Urothelium cell line (cell line): ENCODE results near the gene TFDP1.

ENCODE experiments used
- DNase-seq: peaks from one replicate; pipeline ENCODE4 v3.0.0; 2011; ENCODE audit warnings: low spot score, mixed read lengths
- FAIRE-seq: peaks from 2 replicates; lab custom pipeline; 2011; peaks lifted over from hg19 to GRCh38; lab: Jason Lieb, UNC

The TFDP1 gene

DNA sequence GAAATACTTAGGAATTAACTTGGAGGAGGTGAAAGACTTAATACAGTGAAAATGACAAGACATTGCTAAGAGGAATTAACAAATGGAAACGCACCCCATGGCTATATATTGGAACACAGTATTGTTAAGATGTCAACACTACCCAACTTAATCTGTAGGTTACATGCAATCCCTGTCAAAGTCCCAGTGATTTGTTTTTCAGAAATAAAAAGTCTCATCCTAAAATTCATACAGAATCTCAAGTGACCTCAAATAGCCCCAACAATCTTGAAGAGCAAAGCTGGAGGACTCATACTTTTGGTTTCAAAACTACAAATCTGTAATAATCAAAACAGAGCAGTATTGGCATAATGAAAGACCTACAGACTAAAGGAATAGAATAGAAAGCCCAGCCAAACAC is 60.2 kb downstream of the TFDP1 start:
- DNase-seq (no peak), FAIRE-seq (no peak)

DNA sequence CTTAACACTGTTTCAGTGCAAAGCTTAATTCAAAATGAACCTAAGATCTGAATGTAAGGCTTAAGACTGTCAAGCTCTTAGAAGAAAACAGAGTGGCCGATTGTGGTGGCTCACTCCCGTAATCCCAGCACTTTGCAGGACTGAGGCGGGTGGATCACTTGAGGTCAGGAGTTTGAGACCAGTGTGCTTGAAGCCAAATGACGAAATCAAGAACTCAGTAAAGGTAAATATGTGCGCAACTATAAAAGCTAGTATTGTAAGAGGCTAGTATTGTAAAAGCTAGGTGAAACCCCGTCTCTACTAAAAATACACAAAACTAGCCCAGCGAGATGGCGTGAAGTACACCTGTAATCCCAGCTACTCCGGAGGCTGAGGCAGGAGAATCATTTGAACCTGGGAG is 60.8 kb downstream of the TFDP1 start:
- FAIRE-seq (no peak), DNase-seq (no peak)

DNA sequence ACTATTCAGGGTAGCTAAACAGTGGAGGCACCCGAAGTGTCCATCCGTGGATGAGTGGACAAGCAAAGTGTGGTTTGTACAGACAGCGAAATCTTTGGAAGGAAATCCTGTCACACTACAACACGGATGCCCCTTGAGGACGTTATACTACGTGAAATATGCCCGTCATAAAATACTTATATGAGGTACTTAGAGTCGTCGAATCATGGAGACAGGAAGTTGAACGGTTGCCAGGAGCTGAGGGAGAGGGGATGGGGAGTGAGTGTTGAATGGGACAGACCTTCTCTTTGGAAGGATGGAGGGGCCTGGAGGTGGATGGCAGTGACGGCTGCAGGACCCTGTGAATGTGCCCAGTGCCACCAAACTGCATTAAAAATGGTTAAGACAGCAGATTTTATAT is 61.8 kb downstream of the TFDP1 start:
- FAIRE-seq (peak; percentile 27), DNase-seq (no peak)

DNA sequence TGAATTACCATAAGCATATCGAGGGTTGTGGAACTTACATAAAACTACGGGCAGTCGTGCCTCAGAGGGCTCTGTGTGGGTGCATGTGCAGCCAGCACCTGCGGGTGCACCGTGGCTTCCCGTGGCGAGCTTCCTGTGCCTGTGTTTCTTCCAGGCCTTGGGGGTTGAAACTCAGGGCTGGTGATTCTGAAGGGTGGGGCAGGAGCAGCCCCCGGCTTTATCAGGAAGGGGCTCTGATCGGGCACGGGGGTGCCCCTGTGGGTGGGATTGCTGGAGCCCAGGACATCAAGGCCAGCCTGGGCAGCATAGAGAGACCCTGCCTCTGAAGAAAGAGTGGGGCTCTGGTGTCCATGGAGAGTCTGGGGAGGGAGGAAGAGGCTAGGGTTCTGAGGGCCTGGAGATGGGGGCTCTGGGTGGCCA is 62.4 kb downstream of the TFDP1 start:
- no peak for FAIRE-seq
- DNase-seq: no peak

DNA sequence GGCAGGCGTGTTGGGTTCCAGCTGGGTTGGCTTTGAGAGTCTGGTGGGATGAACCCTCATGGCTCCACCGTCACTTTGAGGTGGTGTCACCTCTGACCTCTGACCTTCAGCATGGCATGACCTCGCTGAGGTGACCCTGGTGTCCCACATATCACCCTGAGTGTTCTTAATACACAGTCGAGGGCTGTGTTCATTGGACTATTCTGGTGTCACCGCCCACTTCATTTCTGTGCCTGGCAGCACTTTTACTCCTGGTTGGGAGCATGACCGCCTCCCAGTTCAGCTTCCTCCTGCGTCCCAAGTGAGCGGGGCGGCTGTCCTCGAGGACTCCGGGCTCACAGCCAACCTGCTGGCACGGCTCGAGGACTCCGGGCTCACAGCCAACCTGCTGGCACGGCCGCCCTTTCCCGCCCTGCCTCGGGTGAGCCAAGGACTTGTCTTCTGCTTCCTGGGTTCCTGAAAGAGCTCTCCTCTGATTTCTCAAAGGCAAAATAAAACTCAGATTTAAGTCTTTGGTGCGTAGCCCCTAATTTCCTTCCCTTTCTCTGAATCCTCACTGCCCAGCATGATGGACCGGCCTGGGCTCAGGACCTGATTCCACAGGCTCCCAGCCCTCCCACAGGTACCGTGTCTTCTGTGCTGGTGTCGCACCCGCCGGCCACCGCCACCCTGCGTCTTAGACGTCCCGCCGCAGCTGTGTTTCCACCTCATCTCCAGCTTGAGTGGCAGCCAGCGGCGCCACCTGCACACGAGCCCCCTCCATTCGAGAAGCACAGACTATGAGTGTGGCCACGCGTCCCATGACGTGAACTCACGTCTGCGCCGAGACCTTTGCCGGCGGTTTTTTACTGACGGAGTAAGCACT is 63.0 kb downstream of the TFDP1 start:
- peak; percentile 83 for DNase-seq
- peak; percentile 94 for FAIRE-seq

DNA sequence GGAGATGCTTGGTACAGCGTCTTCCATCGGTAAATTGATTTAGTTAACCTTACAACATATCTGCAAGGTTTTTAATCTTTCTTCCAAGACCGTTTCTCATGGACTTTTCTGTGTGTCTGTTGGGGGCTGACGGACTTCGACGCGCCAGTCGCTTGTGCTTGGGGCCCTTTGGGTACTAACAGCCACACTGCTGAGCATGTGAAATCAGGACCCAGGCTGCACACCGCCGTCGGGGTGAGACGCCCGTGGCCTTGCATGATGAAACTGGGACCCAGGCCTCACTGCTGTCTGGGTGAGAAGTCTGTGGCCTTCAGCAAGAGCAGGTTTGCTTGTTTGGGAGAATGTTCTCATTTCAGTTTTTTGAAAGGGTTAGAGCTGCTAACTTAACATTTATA is 63.7 kb downstream of the TFDP1 start:
- no peak for DNase-seq
- FAIRE-seq: no peak

DNA sequence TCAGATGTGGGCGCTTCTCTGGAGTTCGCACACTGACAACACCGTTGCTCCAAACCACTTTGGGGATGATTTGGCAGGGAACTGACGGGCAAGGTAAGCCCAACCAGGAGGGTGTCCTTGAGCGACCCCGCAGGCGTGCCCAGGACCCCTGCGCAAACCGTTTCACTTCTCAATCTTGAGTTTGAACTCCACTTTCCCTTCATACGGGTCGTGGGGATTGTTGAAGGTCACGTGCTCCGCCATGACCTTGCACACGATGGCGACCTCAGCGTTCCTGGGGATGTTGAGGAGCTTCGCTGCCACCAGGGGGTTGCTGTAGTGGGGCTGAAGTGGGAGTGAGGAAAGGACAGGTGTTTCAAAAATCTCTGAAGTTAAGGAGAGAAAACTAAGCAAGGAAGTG is 64.7 kb downstream of the TFDP1 start:
- FAIRE-seq (peak; percentile 30), DNase-seq (no peak)

DNA sequence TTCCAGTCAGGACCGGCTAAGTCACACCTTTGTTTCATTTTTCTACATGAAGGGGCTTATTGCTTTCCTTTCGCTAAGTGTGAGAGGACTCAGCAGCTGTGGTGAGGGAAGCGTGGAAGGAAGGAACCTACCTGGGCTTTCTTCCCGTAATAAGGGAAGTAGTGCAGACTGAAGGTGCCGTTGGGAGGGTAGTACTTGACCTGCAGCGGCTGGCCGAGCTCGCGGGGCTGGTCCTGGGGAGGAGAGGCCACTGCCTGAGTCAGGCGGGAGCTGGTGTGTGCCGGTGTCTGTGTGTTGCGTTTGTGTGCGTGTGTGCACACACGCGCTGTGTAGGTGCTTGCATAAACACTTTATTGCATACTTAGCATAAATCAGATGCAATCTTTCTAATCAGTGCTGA is 65.7 kb downstream of the TFDP1 start:
- DNase-seq: no peak
- FAIRE-seq: peak; percentile 30

DNA sequence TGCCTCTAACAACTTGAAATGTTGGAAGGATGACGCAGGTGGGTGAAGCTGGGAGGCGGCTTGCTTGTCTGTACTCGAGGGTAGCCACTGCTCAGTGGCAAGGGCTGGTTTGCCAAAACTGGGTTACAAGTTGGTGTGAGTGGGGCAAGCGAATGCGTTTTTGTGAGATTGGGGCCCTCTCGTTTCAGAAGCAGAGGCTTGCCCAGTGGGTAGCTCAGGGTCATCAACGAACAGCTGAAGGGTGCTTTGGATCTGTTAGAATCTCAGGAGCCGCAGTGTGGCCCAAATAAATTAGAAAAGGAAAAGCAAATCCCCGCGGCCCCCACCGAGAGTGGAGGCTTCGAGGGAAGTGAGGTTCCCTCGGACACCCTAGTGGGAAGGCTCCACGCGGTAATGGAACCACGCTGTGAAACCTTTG is 66.2 kb downstream of the TFDP1 start:
- DNase-seq (no peak), FAIRE-seq (no peak)

DNA sequence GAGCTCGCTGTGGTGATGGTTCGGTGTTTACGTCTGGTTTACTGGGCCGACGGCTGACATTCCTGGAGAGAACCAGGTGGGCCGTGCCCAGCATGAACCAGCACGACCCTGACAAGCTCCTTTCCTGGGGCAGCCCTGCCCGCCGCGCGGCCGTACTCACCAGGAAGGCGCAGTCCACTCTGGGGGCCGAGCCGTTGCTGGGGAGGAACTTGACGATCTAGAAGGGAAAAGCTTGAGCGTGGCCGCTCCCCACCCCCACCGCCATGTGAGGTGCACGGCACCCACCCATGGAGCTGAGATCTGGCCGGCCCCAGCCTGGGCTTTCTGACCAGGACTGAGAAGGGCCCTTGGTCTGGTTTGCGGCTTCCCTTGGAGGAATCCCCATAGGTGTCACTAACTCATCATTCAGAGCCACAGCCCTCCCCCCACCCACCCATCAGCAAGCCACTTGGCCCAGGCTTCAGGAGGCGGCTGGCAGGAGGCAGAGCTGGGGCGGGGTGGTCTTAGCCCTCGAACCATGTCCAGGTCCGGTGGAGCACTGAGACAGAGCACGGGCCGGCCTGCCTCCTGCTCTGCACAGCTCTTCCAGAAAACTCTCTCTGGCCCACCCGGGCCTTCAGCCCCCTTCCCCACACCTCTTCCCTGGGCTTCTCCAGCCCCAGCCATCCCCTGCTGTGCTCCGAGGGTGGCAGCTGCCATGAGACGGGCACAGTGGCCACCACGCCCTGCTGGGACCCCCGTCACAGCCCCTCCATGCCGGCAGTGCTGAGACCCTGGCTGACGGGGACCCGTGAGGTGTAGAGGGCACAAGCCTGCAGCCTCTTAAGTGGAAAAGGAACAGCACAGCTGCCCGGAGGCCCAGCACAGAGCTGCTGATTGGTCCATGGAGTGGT is 67.2 kb downstream of the TFDP1 start:
- no peak for FAIRE-seq
- DNase-seq: no peak

DNA sequence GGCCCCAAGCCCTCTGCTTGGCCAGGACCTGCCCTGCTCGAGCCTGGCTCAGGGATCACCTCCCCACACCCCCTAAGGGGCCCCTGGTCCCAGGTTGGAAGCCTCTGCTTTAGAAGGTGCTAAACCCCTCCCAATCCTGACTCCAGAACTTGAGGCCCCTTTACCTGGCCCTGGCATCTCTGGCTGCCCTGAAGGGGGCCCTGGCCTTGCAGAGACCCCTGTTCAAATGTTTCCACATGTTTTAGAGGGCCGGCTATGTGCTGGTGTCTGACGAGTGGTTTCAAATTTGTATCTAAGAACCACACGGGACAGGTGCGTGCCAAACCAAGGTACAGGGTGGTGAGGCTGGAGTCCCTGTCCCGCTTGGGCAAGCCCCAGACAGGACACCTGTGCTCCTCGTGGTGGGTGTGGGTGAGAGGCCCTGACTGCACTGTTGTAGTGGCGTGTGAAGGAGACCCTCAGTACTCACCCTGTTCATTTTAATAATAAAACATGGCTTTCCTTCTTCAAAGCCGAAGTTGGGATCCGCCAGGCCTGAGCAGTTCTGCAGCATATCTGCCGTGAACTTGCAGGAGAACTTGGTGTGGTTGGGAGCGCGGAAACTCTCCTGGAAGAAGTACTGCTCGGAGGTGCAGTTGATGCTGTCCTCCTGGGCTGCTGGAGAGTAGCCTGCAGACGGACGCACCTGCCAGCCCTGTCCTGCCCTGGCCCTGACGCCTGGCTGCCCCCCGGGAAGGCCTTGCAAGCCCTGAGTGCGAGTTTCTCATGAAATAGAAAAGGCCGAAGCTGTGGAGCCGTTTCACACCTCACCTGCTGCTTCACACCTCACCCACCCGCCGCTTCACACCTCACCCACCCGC is 68.1 kb downstream of the TFDP1 start:
- FAIRE-seq: no peak
- no peak for DNase-seq

DNA sequence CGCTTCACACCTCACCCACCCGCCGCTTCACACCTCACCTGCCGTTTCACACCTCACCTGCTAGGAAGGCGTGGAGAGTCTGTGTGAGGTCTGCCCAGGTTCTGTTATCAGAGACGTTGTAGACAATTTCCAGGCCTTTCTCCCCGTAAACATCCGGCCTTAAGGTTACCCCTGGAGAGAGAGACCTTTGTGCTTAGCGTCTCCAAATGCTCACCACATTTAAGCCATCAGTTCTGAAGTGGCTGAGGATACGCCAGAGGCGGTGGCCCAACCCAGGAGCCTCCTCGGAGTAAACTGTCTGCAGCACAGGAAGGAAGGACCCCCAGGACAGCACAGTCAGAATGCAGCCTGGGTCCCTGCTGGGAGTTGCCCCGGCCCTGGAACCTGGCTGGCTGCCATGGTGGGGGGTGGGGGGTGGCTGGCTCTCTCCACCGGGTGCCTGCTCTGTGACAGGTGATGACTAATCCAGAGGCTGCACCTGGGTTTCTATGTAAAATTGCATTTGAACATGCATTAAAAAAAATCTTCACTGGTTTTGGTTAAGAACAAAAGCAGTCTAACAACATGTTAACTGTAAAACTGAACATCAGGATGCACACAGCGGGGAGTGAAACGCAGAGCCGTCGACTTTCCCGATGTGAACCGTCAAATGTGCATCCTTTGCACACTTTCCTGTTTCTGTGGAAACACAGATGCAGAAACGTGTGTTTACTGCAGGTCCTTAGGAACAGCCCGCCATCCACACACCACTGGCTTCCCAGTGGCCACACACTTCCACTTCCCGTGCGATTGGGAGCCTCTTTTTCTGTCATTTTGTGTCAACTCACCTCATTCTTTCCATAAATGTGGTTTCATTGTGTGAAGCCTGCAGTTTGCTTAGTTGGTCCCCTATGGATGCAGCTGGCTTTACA is 69.0 kb downstream of the TFDP1 start:
- FAIRE-seq (peak; percentile 9), DNase-seq (peak; percentile 63)

DNA sequence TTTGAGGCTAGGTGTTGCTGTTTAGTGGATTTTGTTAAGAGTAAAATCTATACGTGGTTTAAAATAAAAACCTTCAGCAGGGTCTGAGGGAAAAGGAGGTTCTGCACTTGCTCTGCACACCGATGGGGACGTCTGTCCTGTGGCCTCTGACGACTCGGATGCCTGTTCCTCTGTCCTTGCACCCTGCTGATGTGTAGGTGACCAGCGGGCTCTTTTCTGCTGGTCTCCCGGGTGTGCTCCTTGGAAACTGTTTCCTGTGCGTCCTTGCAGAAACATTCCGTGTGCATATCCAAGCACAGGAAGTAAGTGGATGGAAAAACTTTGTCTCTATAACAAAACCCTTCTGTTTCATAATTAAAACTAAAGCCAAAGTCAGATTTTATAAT is 69.6 kb downstream of the TFDP1 start:
- DNase-seq (no peak), FAIRE-seq (no peak)

DNA sequence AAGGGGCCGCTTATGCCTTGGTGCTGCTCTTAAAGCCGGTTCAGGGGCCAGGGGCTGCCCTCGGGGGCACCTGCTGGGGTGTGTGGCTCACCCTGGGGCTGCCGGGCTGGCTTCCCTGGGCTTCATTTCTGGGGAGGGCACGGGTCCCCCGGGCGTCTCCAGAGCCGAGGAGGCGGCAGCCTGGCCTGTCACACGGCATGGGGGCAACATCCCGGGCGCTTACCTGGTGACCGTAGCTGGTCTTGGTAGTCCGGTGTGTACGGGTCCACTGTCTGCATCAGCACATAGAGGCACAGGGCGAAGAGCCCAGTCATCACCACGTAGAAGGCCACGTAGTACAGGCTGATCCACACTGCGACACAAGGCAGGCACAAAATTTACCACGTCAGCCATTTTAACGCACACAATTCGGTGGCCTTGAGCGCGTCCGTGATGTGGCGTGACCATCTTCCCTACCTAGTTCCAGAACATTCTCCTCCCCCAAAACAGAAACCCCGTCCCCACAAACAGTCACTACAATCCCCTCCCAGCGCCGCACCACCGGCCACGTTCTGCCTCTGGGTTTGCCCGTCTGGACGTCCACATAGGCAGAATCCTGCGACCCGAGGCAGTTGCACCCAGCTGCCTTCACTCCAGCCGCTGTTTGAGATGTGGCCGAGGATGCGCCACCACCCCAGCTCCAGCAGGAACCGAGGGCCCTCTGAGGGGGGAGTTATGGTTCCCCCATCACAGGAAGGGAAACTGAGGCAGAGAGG is 70.2 kb downstream of the TFDP1 start:
- FAIRE-seq: peak; percentile 61
- DNase-seq: no peak

DNA sequence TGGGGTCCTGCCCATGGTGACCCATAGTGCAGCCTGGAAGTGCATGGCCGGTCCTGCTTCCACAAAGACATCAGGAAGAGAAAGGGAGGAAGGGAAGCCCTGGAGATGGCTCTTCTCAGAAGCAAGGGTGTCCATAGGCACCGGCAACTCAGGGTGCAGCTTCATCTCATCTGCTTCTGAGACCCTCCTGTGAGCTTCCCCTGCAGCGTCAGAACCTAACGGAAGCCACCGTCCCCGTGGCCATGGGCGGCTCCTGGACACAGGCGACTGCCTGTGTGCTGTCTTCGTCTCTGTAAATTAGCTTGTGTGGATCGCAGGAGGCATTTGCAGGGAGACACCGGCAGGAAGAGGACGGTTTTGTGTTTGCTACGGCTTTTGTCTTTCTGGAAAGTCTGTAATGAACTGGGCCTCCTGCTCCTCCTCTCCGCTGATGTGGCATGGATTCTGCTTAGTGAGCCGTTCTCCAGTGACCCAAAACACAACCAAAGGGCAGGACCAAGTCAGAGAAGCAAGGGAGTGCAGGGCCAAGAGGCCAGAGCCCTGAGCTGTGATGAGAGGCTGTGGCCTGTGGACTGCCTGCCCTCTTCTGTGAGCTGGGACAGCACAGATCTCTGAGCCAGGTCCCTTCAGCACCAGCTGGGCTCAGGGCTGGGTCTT is 70.9 kb downstream of the TFDP1 start:
- DNase-seq: no peak
- peak; percentile 35 for FAIRE-seq

DNA sequence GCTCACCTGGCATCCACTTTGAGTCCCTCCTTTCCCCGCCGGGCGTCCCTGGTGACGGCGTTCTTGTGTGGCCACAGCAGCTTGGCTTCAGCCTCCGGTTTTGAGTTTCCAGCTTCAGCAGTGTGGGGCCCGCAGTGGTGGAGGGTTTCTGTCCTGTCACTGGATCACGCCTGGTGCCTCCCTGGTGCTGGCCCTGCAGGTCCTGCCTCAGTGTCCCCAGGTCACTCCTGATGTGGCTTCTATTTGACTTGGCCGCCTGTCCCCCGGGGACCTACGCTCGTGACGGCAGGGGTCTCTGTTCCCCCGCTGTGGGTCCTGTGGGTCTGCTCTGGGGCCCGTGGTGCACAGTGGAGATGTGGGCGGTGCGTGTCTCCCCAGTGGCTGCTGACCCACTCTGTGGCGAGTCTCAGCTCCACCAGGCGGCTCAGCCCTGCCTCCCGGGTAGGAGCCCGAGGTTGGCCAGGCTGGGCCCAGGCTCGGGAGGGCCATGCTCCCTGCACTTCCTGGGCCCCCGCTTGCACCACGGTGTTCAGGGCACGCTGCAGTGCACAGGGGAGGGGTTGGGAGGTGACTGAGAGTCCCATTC is 71.5 kb downstream of the TFDP1 start:
- FAIRE-seq (peak; percentile 67), DNase-seq (no peak)

DNA sequence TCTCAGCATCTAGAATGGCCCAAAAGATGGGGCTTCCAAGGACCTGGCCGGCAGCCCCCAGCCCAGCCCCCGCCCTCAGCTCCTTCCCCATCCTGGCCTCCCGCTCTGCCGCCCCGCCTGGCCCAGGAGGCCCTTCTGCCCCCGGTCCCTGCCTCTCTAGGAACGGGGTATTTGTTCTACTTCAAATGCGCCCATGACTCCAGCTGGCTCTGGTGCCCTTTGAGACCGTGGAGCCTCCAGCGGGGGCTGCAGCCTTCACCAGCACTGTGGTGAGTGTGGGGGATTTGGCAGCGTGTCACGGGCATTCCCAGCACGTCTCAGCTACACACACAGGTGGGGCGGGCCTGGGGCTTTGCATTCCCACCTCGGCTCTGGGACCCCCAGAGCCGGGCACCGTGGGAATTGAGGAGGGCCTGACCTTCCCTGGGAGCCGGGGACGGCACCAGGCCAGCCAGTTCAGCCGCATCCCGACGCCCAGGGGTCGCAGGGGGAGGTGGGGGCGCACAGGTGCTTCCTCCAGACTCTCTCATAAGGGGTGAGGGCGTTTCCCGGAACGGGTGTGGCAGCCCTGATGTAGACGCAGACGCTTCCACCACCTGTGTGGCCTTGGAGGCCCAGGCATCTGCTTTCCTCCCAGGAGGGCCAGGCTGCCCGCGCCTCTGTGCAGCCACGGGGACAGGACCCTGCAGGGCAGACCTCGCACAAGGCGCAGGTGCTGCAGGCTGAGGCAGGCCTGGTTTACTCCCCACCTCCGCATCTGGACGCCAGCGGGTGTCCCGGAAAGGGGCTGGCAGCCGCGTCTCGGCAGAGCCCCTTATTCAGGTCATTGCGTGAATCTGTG is 72.5 kb downstream of the TFDP1 start:
- FAIRE-seq (no peak), DNase-seq (no peak)
